Measurements from ENCODE around the gene MAP1S.

DNA sequence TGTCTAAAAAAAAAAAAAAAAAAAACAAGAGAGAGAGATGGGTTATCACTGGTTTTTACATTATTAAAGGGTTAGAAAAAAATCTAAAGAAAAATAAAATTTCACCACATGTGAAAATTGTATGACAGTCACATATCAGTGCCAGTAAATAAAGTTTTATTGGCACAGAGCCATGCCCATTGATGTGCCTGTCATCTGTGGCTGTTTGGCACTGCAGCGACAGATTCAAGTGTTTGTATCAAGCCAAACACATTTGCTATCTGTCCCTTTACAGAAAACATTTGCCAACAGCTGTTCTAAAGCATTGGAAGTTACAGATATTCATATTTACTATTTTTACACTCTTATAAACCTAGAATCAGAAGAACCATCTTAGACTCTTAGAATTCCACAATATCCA lies 48.3 kb downstream of the MAP1S start:
- TF ChIP-seq, protein P1, sequence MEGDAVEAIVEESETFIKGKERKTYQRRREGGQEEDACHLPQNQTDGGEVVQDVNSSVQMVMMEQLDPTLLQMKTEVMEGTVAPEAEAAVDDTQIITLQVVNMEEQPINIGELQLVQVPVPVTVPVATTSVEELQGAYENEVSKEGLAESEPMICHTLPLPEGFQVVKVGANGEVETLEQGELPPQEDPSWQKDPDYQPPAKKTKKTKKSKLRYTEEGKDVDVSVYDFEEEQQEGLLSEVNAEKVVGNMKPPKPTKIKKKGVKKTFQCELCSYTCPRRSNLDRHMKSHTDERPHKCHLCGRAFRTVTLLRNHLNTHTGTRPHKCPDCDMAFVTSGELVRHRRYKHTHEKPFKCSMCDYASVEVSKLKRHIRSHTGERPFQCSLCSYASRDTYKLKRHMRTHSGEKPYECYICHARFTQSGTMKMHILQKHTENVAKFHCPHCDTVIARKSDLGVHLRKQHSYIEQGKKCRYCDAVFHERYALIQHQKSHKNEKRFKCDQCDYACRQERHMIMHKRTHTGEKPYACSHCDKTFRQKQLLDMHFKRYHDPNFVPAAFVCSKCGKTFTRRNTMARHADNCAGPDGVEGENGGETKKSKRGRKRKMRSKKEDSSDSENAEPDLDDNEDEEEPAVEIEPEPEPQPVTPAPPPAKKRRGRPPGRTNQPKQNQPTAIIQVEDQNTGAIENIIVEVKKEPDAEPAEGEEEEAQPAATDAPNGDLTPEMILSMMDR (IDR thresholded peaks at IDR 0.05) = no peak
- no peak for TF ChIP-seq POLR2A (IDR thresholded peaks at IDR 0.05)

All from adrenal gland (tissue), 5 donors.